ENCODE data around the gene KIAA0930. TPM values are rescaled to one million over a fixed set of nuclear protein-coding genes. Genes with fewer than 3 reads are reported as not detected.

KIAA0930 gene
- total and polyA plus RNA-seq, 2 experiments from 2014 or later: 15.0 to 78.6 TPM

GRCh38 chr22:45142376-45142775, 98.3 kb downstream of the KIAA0930 start (continued):
- no peak for TF ChIP-seq ZNF462 (CRISPR knock-in tag; IDR thresholded peaks at IDR 0.05)
- no peak for TF ChIP-seq ETS1 (IDR thresholded peaks at IDR 0.05)
- no peak for TF ChIP-seq NANOG (IDR thresholded peaks at IDR 0.05; ENCODE audit: borderline replicate concordance)

MicroRNAs within 50 kb of the gene (microRNA counts, 767-probe panel; counts per million panel counts)
- microRNA hsa-miR-1249: not detected

Small RNAs within 50 kb of the gene (microRNA-seq; reads per million reads assigned to microRNA genes)
- 8.4 reads per million, percentile 30 among the genes with 10 or more reads in this experiment for gene MIR1249

Small RNAs within 50 kb of the gene (small RNA-seq; reads per million reads assigned to genes)
- gene MIR1249 (ENCODE audit: low replicate concordance): 0.35 reads per million, percentile 19 among the genes with 10 or more reads in this experiment

Other genes with a start within 250 kb of the KIAA0930 start
- 127 and 149 TPM in 2 replicates for gene PHF21B, start 230.9 kb downstream of the KIAA0930 start, total RNA-seq (2014; rRNA removed; shearing (Covaris generic))
- gene PHF21B, start 230.9 kb downstream of the KIAA0930 start, polyA plus RNA-seq (2016; fragmentation: Nextera tagmentation; extraction: Ambion mirVana): 16.5 and 20.6 TPM in 2 replicates
- gene NUP50, start 77.0 kb downstream of the KIAA0930 start, total RNA-seq (2014; rRNA removed; shearing (Covaris generic)): 96.6 and 97.4 TPM in 2 replicates
- 43.7 and 45.9 TPM in 2 replicates for gene NUP50, start 77.0 kb downstream of the KIAA0930 start, polyA plus RNA-seq (2016; fragmentation: Nextera tagmentation; extraction: Ambion mirVana)
- 0.89 TPM in 1 of 2 replicates, not detected in the other for gene UPK3A, start 44.1 kb upstream of the KIAA0930 start, total RNA-seq (2014; rRNA removed; shearing (Covaris generic))
- gene UPK3A, start 44.1 kb upstream of the KIAA0930 start, polyA plus RNA-seq (2016; fragmentation: Nextera tagmentation; extraction: Ambion mirVana): 0.47 and 1.1 TPM in 2 replicates
- gene FAM118A, start 69.0 kb upstream of the KIAA0930 start, total RNA-seq (2014; rRNA removed; shearing (Covaris generic)): 20.3 and 22.0 TPM in 2 replicates
- 9.8 and 11.9 TPM in 2 replicates for gene FAM118A, start 69.0 kb upstream of the KIAA0930 start, polyA plus RNA-seq (2016; fragmentation: Nextera tagmentation; extraction: Ambion mirVana)
- gene SMC1B, start 172.7 kb upstream of the KIAA0930 start, total RNA-seq (2014; rRNA removed; shearing (Covaris generic)): not detected in 2 replicates
- gene SMC1B, start 172.7 kb upstream of the KIAA0930 start, polyA plus RNA-seq (2016; fragmentation: Nextera tagmentation; extraction: Ambion mirVana): 0.10 and 0.16 TPM in 2 replicates
- 2.2 TPM in 2 replicates for gene RIBC2, start 172.8 kb upstream of the KIAA0930 start, total RNA-seq (2014; rRNA removed; shearing (Covaris generic))
- 1.8 and 2.8 TPM in 2 replicates for gene RIBC2, start 172.8 kb upstream of the KIAA0930 start, polyA plus RNA-seq (2016; fragmentation: Nextera tagmentation; extraction: Ambion mirVana)

Measured in GM23338 (cell line).